HepG2 (cell line): Measurements from ENCODE around the gene TREX2.

Experiments
- CBFB ChIP-seq: sonication (generic); formaldehyde crosslinking; IDR thresholded peaks from 2 replicates; pipeline ENCODE4 v1.4.0; 2020; ENCODE audit warnings: missing genetic modification reagents
- CC2D1A ChIP-seq: sonication (generic); formaldehyde crosslinking; IDR thresholded peaks from 2 replicates; pipeline ENCODE4 v1.8.1; 2023; ENCODE audit warnings: mild to moderate bottlenecking, missing genetic modification reagents
- CTCF ChIP-seq: sonication (generic); formaldehyde crosslinking; IDR thresholded peaks from 2 replicates; pipeline ENCODE4 v1.5.0; 2020; ENCODE audit warnings: mild to moderate bottlenecking, missing genetic modification reagents, moderate library complexity
- EP300 ChIP-seq, 3 experiments: sonication (generic) in 1 of 3; formaldehyde crosslinking in 1 of 3; IDR thresholded peaks; 2 replicates each; pipeline versions ENCODE4 v1.5.1 to v1.6.1; 2011 to 2020; ENCODE audit warnings: low read depth in 2 of 3, low read length in 2 of 3, borderline replicate concordance in 1 of 3, improper control_type of control experiment in 1 of 3, mild to moderate bottlenecking in 1 of 3, missing genetic modification reagents in 1 of 3, moderate library complexity in 1 of 3
- GLMP ChIP-seq: sonication (generic); formaldehyde crosslinking; IDR thresholded peaks from 2 replicates; pipeline ENCODE4 v1.9.0; 2021; ENCODE audit warnings: missing genetic modification reagents, mild to moderate bottlenecking, borderline replicate concordance
- HINFP ChIP-seq: sonication (generic); formaldehyde crosslinking; IDR thresholded peaks from 2 replicates; pipeline ENCODE4 v1.4.0; 2020; ENCODE audit warnings: low read depth, mild to moderate bottlenecking, missing genetic modification reagents
- HMG20A ChIP-seq: IDR thresholded peaks from 2 replicates; pipeline ENCODE4 v1.6.1; 2016; ENCODE audit warnings: borderline replicate concordance
- KLF15 ChIP-seq: sonication (generic); formaldehyde crosslinking; IDR thresholded peaks from 2 replicates; pipeline ENCODE4 v1.8.1; 2023; ENCODE audit warnings: borderline replicate concordance, mild to moderate bottlenecking, inconsistent platforms, missing genetic modification reagents, mixed read lengths
- POLR2A ChIP-seq, 2 experiments: IDR thresholded peaks; 2 replicates each; pipeline ENCODE4 v1.6.1; 2011; ENCODE audit warnings: low read depth in 2 of 2, low read length in 2 of 2, mild to moderate bottlenecking in 1 of 2, moderate library complexity in 1 of 2; ENCODE audit not compliant: insufficient read depth in 1 of 2
- RELA ChIP-seq: sonication (generic); formaldehyde crosslinking; IDR thresholded peaks from 2 replicates; pipeline ENCODE4 v1.4.0; 2020; ENCODE audit warnings: missing genetic modification reagents
- TARDBP ChIP-seq: sonication (generic); formaldehyde crosslinking; IDR thresholded peaks from 2 replicates; pipeline ENCODE4 v1.8.0; 2022; ENCODE audit warnings: mild to moderate bottlenecking, missing genetic modification reagents
- ZBTB49 ChIP-seq: sonication (generic); formaldehyde crosslinking; IDR thresholded peaks from 2 replicates; pipeline ENCODE4 v1.4.0; 2020; ENCODE audit warnings: missing genetic modification reagents, borderline replicate concordance
- ZHX2 ChIP-seq, 2 experiments: sonication (generic) in 1 of 2; formaldehyde crosslinking in 1 of 2; IDR thresholded peaks; 2 replicates each; pipeline versions ENCODE4 v1.6.1 to v1.9.0; 2014 to 2022; ENCODE audit warnings: antibody characterized with exemption in 1 of 2, borderline replicate concordance in 1 of 2, inconsistent platforms in 1 of 2, low read depth in 1 of 2, missing genetic modification reagents in 1 of 2

- TF ChIP-seq EP300 (IDR thresholded peaks at IDR 0.05; ENCODE audit: low read depth in 2 of 2, low read length in 2 of 2) (no peak), EP300 (CRISPR knock-in tag; IDR thresholded peaks at IDR 0.05; ENCODE audit: borderline replicate concordance) (no peak), TARDBP (CRISPR knock-in tag) (no peak), RELA (CRISPR knock-in tag) (no peak), CTCF (CRISPR knock-in tag) (no peak), CC2D1A (CRISPR knock-in tag) (no peak), KLF15 (CRISPR knock-in tag) (no peak), GLMP (CRISPR knock-in tag) (no peak), HINFP (CRISPR knock-in tag) (no peak), ZBTB49 (CRISPR knock-in tag) (no peak), ZHX2 (IDR thresholded peaks at IDR 0.05; ENCODE audit: low read depth) (no peak), ZHX2 (CRISPR knock-in tag; IDR thresholded peaks at IDR 0.05; ENCODE audit: borderline replicate concordance) (no peak), HMG20A (CRISPR knock-in tag) (no peak), POLR2A (IDR thresholded peaks at IDR 0.05; ENCODE audit: insufficient read depth in 1 of 2, low read depth in 2 of 2, low read length in 2 of 2) (no peak), CBFB (CRISPR knock-in tag) (no peak)
Observed at GRCh38 chrX:153408221-153408721, 37.6 kb downstream of the TREX2 start.
